HL-60 (cell line): ENCODE data around the gene LRCOL1.

Source experiments
- DNase-seq, 2 experiments: peaks; one replicate each; pipeline ENCODE4 v3.0.0-alpha.2; 2010 to 2020; ENCODE audit warnings: low read depth in 1 of 2, low spot score in 1 of 2
- H3K27ac ChIP-seq: fragments of 250-450 bp; sonication (Bioruptor Pico); replicated peaks from 2 replicates; pipeline ENCODE4 v1.5.1; 2020; ENCODE audit warnings: mild to moderate bottlenecking, moderate library complexity
- H3K27me3 ChIP-seq: fragments of 250-450 bp; sonication (Bioruptor Pico); 2 replicates; pipeline ENCODE4 v1.5.1; 2021; ENCODE audit warnings: mild to moderate bottlenecking, moderate library complexity; ENCODE audit not compliant: insufficient read depth, poor library complexity, severe bottlenecking
- H3K4me3 ChIP-seq: replicated peaks from 2 replicates; pipeline ENCODE4 v1.5.1; 2011; ENCODE audit warnings: mild to moderate bottlenecking, control low read depth, low read length; ENCODE audit not compliant: insufficient read depth
- CTCF ChIP-seq: IDR thresholded peaks from one replicate; pipeline ENCODE4 v1.5.1; 2011; ENCODE audit warnings: low read length, control low read depth, inconsistent platforms; ENCODE audit not compliant: insufficient read depth
- GABPA ChIP-seq: IDR thresholded peaks from 2 replicates; pipeline ENCODE4 v1.6.1; 2012; ENCODE audit warnings: low read depth
- POLR2AphosphoS5 ChIP-seq: IDR thresholded peaks from 2 replicates; pipeline ENCODE4 v1.6.1; 2012; ENCODE audit warnings: low read depth
- SPI1 ChIP-seq: IDR thresholded peaks from 2 replicates; pipeline ENCODE4 v1.6.1; 2012; ENCODE audit warnings: low read depth, mild to moderate bottlenecking, borderline replicate concordance
- TF ChIP-seq, protein P1 (sequence below): IDR thresholded peaks from 2 replicates; pipeline ENCODE4 v1.6.1; 2012; ENCODE audit warnings: low read depth; ENCODE audit not compliant: insufficient replicate concordance

The LRCOL1 gene

GRCh38 chr12:132633901-132634300 is 23.5 kb upstream of the LRCOL1 start:
- DNase-seq: no peak
- Histone ChIP-seq H3K4me3 (no peak overlapping the region), H3K27me3 (no peaks in the 10 kb centered on the region), H3K27ac (no peak overlapping the region)
- TF ChIP-seq SPI1 (no peak), GABPA (no peak), CTCF (no peak), POLR2AphosphoS5 (no peak)
- TF ChIP-seq, protein P1, sequence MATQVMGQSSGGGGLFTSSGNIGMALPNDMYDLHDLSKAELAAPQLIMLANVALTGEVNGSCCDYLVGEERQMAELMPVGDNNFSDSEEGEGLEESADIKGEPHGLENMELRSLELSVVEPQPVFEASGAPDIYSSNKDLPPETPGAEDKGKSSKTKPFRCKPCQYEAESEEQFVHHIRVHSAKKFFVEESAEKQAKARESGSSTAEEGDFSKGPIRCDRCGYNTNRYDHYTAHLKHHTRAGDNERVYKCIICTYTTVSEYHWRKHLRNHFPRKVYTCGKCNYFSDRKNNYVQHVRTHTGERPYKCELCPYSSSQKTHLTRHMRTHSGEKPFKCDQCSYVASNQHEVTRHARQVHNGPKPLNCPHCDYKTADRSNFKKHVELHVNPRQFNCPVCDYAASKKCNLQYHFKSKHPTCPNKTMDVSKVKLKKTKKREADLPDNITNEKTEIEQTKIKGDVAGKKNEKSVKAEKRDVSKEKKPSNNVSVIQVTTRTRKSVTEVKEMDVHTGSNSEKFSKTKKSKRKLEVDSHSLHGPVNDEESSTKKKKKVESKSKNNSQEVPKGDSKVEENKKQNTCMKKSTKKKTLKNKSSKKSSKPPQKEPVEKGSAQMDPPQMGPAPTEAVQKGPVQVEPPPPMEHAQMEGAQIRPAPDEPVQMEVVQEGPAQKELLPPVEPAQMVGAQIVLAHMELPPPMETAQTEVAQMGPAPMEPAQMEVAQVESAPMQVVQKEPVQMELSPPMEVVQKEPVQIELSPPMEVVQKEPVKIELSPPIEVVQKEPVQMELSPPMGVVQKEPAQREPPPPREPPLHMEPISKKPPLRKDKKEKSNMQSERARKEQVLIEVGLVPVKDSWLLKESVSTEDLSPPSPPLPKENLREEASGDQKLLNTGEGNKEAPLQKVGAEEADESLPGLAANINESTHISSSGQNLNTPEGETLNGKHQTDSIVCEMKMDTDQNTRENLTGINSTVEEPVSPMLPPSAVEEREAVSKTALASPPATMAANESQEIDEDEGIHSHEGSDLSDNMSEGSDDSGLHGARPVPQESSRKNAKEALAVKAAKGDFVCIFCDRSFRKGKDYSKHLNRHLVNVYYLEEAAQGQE: no peak

- H3K27me3 ChIP-seq: no peaks in the 10 kb centered on the region
Measured at GRCh38 chr12:132633398-132633797, 23.0 kb upstream of the LRCOL1 start.

GRCh38 chr12:132632521-132633228 is 22.3 kb upstream of the LRCOL1 start:
- Histone ChIP-seq H3K27me3 (no peaks in the 10 kb centered on the region), H3K4me3 (no peak overlapping the region), H3K27ac (no peak overlapping the region)
- DNase-seq: no peak
- no peak for TF ChIP-seq CTCF
- TF ChIP-seq, protein P1: no peak
- TF ChIP-seq GABPA: no peak
- no peak for TF ChIP-seq POLR2AphosphoS5
- no peak for TF ChIP-seq SPI1

More at GRCh38 chr12:132633398-132633797, 23.0 kb upstream of the LRCOL1 start:
- H3K4me3 ChIP-seq: no peak overlapping the region
- DNase-seq: no peak
- TF ChIP-seq POLR2AphosphoS5: no peak
- TF ChIP-seq GABPA: no peak
- TF ChIP-seq, protein P1: no peak
- TF ChIP-seq SPI1: no peak
- no peak for TF ChIP-seq CTCF
- no peak overlapping the region for H3K27ac ChIP-seq
